Heart right ventricle (tissue), 16 donors: ENCODE measurements around the gene TTC6. TPM values are rescaled to one million over a fixed set of nuclear protein-coding genes. Genes with fewer than 3 reads are reported as not detected.

Experiments
- ATAC-seq, 8 donors: fragments of 200-7000 bp; cut with Tn5 transposase; one replicate each; pipeline ENCODE4 v1.9.1; 2020; ENCODE audit warnings: mild to moderate bottlenecking in 8 of 8, moderate library complexity in 8 of 8, moderate number of reproducible peaks in 1 of 8
- DNase-seq, 2 donors: peaks; one replicate each; pipeline ENCODE4 v3.0.0-alpha.2; 2020
- H3K27ac ChIP-seq, 10 donors: fragments of 200-600 bp; sonication (generic) in 2 of 10; one replicate each; pipeline versions ENCODE4 v1.5.0 to v1.8.0; 2020 to 2022; ENCODE audit warnings: mild to moderate bottlenecking in 3 of 10
- H3K27me3 ChIP-seq, 7 donors: fragments of 200-600 bp; one replicate each; pipeline ENCODE4 v1.8.0; 2021 to 2022; ENCODE audit warnings: mild to moderate bottlenecking in 2 of 7
- H3K36me3 ChIP-seq, 9 donors: fragments of 200-600 bp; sonication (generic) in 1 of 9; one replicate each; pipeline versions ENCODE4 v1.5.0 to v1.8.0; 2020 to 2022; ENCODE audit warnings: mild to moderate bottlenecking in 2 of 9
- H3K4me1 ChIP-seq, 9 donors: fragments of 200-600 bp; sonication (generic) in 1 of 9; one replicate each; pipeline versions ENCODE4 v1.5.0 to v1.8.0; 2020 to 2022; ENCODE audit warnings: mild to moderate bottlenecking in 4 of 9
- H3K4me3 ChIP-seq, 10 donors: fragments of 200-600 bp; sonication (generic) in 2 of 10; one replicate each; pipeline versions ENCODE4 v1.5.0 to v1.8.0; 2020 to 2022; ENCODE audit warnings: mild to moderate bottlenecking in 7 of 10, moderate library complexity in 2 of 10
- H3K9me3 ChIP-seq, 11 donors: fragments of 200-600 bp in 10 of 11; sonication (generic) in 2 of 11; one replicate each; pipeline versions ENCODE4 v1.5.0 to v1.8.0; 2013 to 2022; ENCODE audit warnings: mild to moderate bottlenecking in 2 of 11, control low read depth in 1 of 11, moderate library complexity in 1 of 11
- CTCF ChIP-seq, 9 donors: fragments of 200-600 bp; sonication (generic) in 2 of 9; IDR thresholded peaks; one replicate each; pipeline versions ENCODE4 v1.5.0 to v1.8.0; 2021 to 2022; ENCODE audit warnings: antibody characterized with exemption in 9 of 9, mild to moderate bottlenecking in 5 of 9, moderate library complexity in 1 of 9
- WGBS, 2 donors: extraction: QIAGEN DNeasy Blood & Tissue Kit; methylation state at CpG; one replicate each; pipeline ENCODE4 v1.1.7; 2013; ENCODE audit warnings: inconsistent platforms in 1 of 2; 5-methylcytosine and 5-hydroxymethylcytosine counted together
- intact Hi-C, 10 donors: fragments of 100-400 bp; cut with DNase I; formaldehyde crosslinking; loops; one replicate each; pipeline versions ENCODE4 v1.11.1 to v1.14.2; 2022
- polyA plus RNA-seq, 2 donors: library from polyadenylated mRNA; stranded (reverse); fragments of 200-250 nt; gene quantifications; one replicate each; pipeline ENCODE4 v1.2.3, GENCODE V29; 2013
- total RNA-seq, 10 donors: library from RNA; stranded (reverse); fragmentation: NEBNext Ultra II Directional in 3 of 10; extraction: Animal tissue kit (Norgen Biotek cat#: 25700) in 3 of 10; gene quantifications; one replicate each; pipeline versions ENCODE4 v1.2.1 to v1.2.4, GENCODE V29; 2021 to 2023
- donor health status: Arrhythmogenic right ventricular cardiomyopathy.
- donor health status: ischemic (EF 13 %, LVEDD 7.1; RV severe dilation, severe dysfunction).
- donor health status: healthy with polysubstance abuse.
- donor health status: DM: no; HTN: yes; CAD: no.
- donor health status: DM: no; HTN: no; CAD: no.
- donor health status: ischemic (EF 25% LVEDD 6.9; RV normal size, moderate dysfunction).
- donor health status: ischemic (EF 25% LVEDD 5.7; RV mildly dilated, moderate dysfunction).
- donor health status: healthy.
- donor health status: DM: yes; HTN: yes; CAD: no.
- donor health status: Ischemic cardiomyopathy.
- donor health status: ischemic (EF 35%, LVEDD 5.7; RV mildly dilated, moderate dysfunction).
- donor health status: nonischemic (EF 11% LVEDD 7.7; RV severe dilation, severe dysfunction).
- donor health status: DM: yes; HTN: yes; CAD: no.
- donor health status: PGD.
- donor health status: ischemic (EF 29% LVEDD 5.4; RV normal size, mild dysfunction).
- donor health status: nonischemic (EF 23%, LVEDD 6.1; RV moderate dilation, normal function).

The TTC6 gene
- total and polyA plus RNA-seq, 12 donors, result not detected

DNA sequence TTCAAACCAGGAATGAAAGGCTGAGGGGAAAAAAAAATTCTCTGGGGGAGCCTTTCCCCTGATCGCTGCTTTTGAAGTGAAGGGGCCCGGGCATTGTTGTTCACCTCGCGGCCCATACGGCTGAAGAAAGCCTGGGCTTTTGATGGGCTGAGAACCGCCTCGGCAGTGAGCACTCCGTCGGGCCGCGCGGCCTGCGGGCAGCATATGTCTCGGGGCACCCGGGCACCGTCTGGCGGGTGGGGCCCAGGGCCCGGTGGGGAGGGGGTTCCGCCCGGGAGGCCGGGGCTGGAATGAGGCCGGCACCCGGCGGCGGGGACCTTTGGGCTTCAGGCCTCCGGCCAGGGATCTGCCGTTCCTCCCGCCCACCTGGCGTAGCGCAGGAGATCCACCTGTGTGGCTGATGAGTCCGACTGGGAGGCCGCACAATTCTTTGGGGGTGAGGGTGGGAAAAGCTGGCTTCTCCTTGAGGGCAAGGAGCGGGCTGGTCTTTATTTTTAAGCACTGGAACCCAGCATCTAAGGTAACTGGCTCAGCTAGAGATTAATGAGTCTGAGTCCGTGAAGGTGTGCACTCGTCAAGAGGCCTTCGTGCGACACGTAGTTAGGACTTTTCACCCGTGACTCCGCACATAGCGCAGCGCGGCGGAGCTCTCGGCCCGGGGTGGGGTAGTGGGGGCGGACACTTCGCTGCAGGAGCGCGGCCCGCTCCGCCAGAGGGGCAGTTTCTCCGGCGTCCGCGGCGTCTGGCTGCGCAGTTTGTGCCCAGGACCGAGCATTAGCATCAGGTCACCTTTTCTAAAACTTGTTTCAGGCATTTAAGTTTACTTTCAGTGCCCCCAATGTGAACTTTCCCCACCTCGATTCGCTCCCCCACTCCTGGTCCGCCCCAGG, 11.0 kb upstream of the TTC6 start:
- H3K4me3 ChIP-seq, result no peak overlapping the region
- peaks cover 16 to 98% (median 91%) of the 10 kb centered on the region in 7 donors for H3K27me3 ChIP-seq
- peaks cover 0 to 33% (median 10%) of the 10 kb centered on the region in 9 donors for H3K4me1 ChIP-seq
- DNase-seq, result peak in 1 of 2 donors; percentile 7
- H3K27ac ChIP-seq, result no peak overlapping the region
- 3 to 5% methylated on average over 62 of the region's 62 CpGs for WGBS, 2 donors
- intact Hi-C loops, result no loop called here
- ATAC-seq, result peak in 1 of 8 donors; percentile 10
- H3K9me3 ChIP-seq, result no peaks in the 10 kb centered on the region
- no peaks in the 10 kb centered on the region for H3K36me3 ChIP-seq
- no peak for TF ChIP-seq CTCF (IDR thresholded peaks at IDR 0.05)

GRCh38 chr14:37585101-37585511, 10.3 kb upstream of the TTC6 start:
- Histone ChIP-seq H3K27me3 (peaks cover 16 to 98% (median 92%) of the 10 kb centered on the region in 7 donors), H3K4me3 (no peak overlapping the region), H3K36me3 (no peaks in the 10 kb centered on the region), H3K9me3 (no peaks in the 10 kb centered on the region), H3K27ac (no peak overlapping the region), H3K4me1 (peaks cover 0 to 33% (median 10%) of the 10 kb centered on the region in 9 donors)
- TF ChIP-seq CTCF (IDR thresholded peaks at IDR 0.05), result no peak
- ATAC-seq (peak in 1 of 8 donors; percentile 12), DNase-seq (no peak)
- intact Hi-C loops, result no loop called here
- WGBS, 2 donors, result 4 to 6% methylated on average over 23 of the region's 23 CpGs

GRCh38 chr14:37585971-37586796, 9.2 kb upstream of the TTC6 start:
- DNase-seq (no peak), ATAC-seq (no peak)
- Histone ChIP-seq H3K4me1 (peaks cover 0 to 33% (median 10%) of the 10 kb centered on the region in 9 donors), H3K36me3 (no peaks in the 10 kb centered on the region), H3K27me3 (peaks cover 17 to 99% (median 98%) of the 10 kb centered on the region in 7 donors), H3K9me3 (no peaks in the 10 kb centered on the region), H3K27ac (no peak overlapping the region), H3K4me3 (no peak overlapping the region)
- intact Hi-C loops, result no loop called here
- WGBS, 2 donors, result 2 to 6% methylated on average over 10 of the region's 10 CpGs
- TF ChIP-seq CTCF (IDR thresholded peaks at IDR 0.05), result no peak

DNA sequence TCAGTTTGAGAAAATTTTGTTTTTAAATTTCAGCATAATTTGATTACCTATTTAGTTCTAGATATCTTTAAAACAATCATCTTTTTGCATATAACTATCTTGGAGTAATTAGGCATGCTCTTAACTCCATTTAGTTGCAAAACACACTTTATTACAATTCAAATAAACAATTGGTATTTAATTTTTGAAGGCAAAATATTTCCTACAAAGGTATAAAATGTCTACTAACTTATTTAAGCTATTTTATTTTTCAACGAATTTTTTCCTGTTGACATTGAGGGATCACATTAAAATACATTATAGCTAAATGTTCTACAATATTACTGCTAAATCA, 8.7 kb upstream of the TTC6 start:
- no peaks in the 10 kb centered on the region for H3K9me3 ChIP-seq
- ATAC-seq (no peak), DNase-seq (no peak)
- TF ChIP-seq CTCF (IDR thresholded peaks at IDR 0.05), result no peak
- WGBS, 2 donors, result 0 to 1% methylated on average over 1 of the region's 1 CpG
- intact Hi-C loops, result no loop called here
- no peak overlapping the region for H3K4me3 ChIP-seq
- peaks cover 0 to 38% (median 10%) of the 10 kb centered on the region in 9 donors for H3K4me1 ChIP-seq
- peaks cover 22 to 99% (median 98%) of the 10 kb centered on the region in 7 donors for H3K27me3 ChIP-seq
- no peak overlapping the region for H3K27ac ChIP-seq
- H3K36me3 ChIP-seq, result no peaks in the 10 kb centered on the region
